Nephron (organoid): ENCODE data around the gene IFIT2.

ENCODE experiments used
- H3K27ac Mint-ChIP-seq, 3 experiments: 2 replicates each; pipeline ENCODE4 v1.8.0; 2020; ENCODE audit warnings: mixed read lengths in 3 of 3, mild to moderate bottlenecking in 2 of 3, moderate library complexity in 1 of 3
- H3K27me3 Mint-ChIP-seq: 2 replicates; pipeline ENCODE4 v1.8.0; 2021; ENCODE audit warnings: low read depth, mild to moderate bottlenecking, moderate library complexity, mixed read lengths
- H3K36me3 Mint-ChIP-seq: 2 replicates; pipeline ENCODE4 v1.8.0; 2020; ENCODE audit warnings: low read depth, mixed read lengths
- H3K4me1 Mint-ChIP-seq: 2 replicates; pipeline ENCODE4 v1.8.0; 2020; ENCODE audit warnings: mixed read lengths
- H3K4me3 Mint-ChIP-seq, 3 experiments: 2 replicates each; pipeline ENCODE4 v1.8.0; 2020; ENCODE audit warnings: mild to moderate bottlenecking in 3 of 3, mixed read lengths in 3 of 3, moderate library complexity in 2 of 3
- H3K9me3 Mint-ChIP-seq: 2 replicates; pipeline ENCODE4 v1.8.0; 2020; ENCODE audit warnings: mixed read lengths
- CTCF ChIP-seq, 3 experiments: fragments of 200-600 bp; sonication (generic); IDR thresholded peaks; one replicate each; pipeline ENCODE4 v1.5.0; 2021; ENCODE audit warnings: antibody characterized with exemption in 3 of 3; ENCODE audit not compliant: unreplicated experiment in 3 of 3

The IFIT2 gene

GRCh38 chr10:89306434-89307268 lies 4.8 kb downstream of the IFIT2 start:
- Mint-ChIP-seq H3K4me3 (no peak overlapping the region), H3K9me3 (no peaks in the 10 kb centered on the region), H3K27ac (no peak overlapping the region), H3K36me3 (no peaks in the 10 kb centered on the region), H3K27me3 (no peaks in the 10 kb centered on the region), H3K4me1 (peaks cover 33% of the 10 kb centered on the region)
- no peak for TF ChIP-seq CTCF (IDR thresholded peaks at IDR 0.05; ENCODE audit: unreplicated experiment in 3 of 3)

- H3K36me3 Mint-ChIP-seq, result no peaks in the 10 kb centered on the region
- TF ChIP-seq CTCF (IDR thresholded peaks at IDR 0.05; ENCODE audit: unreplicated experiment in 3 of 3), result no peak
- H3K9me3 Mint-ChIP-seq, result no peaks in the 10 kb centered on the region
- peaks cover 28% of the 10 kb centered on the region for H3K4me1 Mint-ChIP-seq
- H3K4me3 Mint-ChIP-seq, result no peak overlapping the region
- no peak overlapping the region for H3K27ac Mint-ChIP-seq
- H3K27me3 Mint-ChIP-seq, result no peaks in the 10 kb centered on the region
Measured at GRCh38 chr10:89307269-89307577, 5.4 kb downstream of the IFIT2 start.

GRCh38 chr10:89308266-89308665 lies 6.4 kb downstream of the IFIT2 start:
- peaks cover 17% of the 10 kb centered on the region for H3K4me1 Mint-ChIP-seq
- no peak overlapping the region for H3K4me3 Mint-ChIP-seq
- TF ChIP-seq CTCF (IDR thresholded peaks at IDR 0.05; ENCODE audit: unreplicated experiment in 3 of 3), result no peak
- H3K27me3 Mint-ChIP-seq, result no peaks in the 10 kb centered on the region
- no peak overlapping the region for H3K27ac Mint-ChIP-seq
- no peaks in the 10 kb centered on the region for H3K36me3 Mint-ChIP-seq
- H3K9me3 Mint-ChIP-seq, result no peaks in the 10 kb centered on the region

GRCh38 chr10:89308736-89309135 lies 6.9 kb downstream of the IFIT2 start:
- H3K36me3 Mint-ChIP-seq, result no peaks in the 10 kb centered on the region
- H3K9me3 Mint-ChIP-seq, result no peaks in the 10 kb centered on the region

GRCh38 chr10:89309156-89310055 lies 7.6 kb downstream of the IFIT2 start:
- peaks cover 6% of the 10 kb centered on the region for H3K4me1 Mint-ChIP-seq
- no peak overlapping the region for H3K4me3 Mint-ChIP-seq
- no peak for TF ChIP-seq CTCF (IDR thresholded peaks at IDR 0.05; ENCODE audit: unreplicated experiment in 3 of 3)

More at GRCh38 chr10:89308736-89309135, 6.9 kb downstream of the IFIT2 start:
- no peak overlapping the region for H3K27ac Mint-ChIP-seq
- H3K27me3 Mint-ChIP-seq, result no peaks in the 10 kb centered on the region
- no peak overlapping the region for H3K4me3 Mint-ChIP-seq
- peaks cover 12% of the 10 kb centered on the region for H3K4me1 Mint-ChIP-seq
- no peak for TF ChIP-seq CTCF (IDR thresholded peaks at IDR 0.05; ENCODE audit: unreplicated experiment in 3 of 3)

More at GRCh38 chr10:89309156-89310055, 7.6 kb downstream of the IFIT2 start:
- no peaks in the 10 kb centered on the region for H3K27me3 Mint-ChIP-seq
- no peaks in the 10 kb centered on the region for H3K36me3 Mint-ChIP-seq
- H3K27ac Mint-ChIP-seq, result no peak overlapping the region
- no peaks in the 10 kb centered on the region for H3K9me3 Mint-ChIP-seq
